Natural killer cell treated with Interleukin-12 subunit alpha and Interleukin-12 subunit beta and Interleukin-15 and Interleukin-18, amount 100 ng/mL, for 72 hours (primary cell): ENCODE data around the gene RTN4RL2. TPM values are rescaled to one million over a fixed set of nuclear protein-coding genes. Genes with fewer than 3 reads are reported as not detected.

Experiments
- ATAC-seq, 2 donors: fragments of 150-1000 bp; cut with Tn5 transposase in 1 of 2; sonication (Bioruptor Pico), chemical (Tn5 transposase) in 1 of 2; 2 replicates each; pipeline ENCODE4 v1.10.0; 2021
- DNase-seq: peaks from one replicate; pipeline ENCODE4 v3.0.0; 2022; ENCODE audit warnings: low spot score
- H3K27ac Mint-ChIP-seq, 2 donors: 1 replicate in 1 of 2; 2 replicates in 1 of 2; pipeline ENCODE4 v1.8.0; 2022; ENCODE audit warnings: mixed read lengths in 2 of 2, mild to moderate bottlenecking in 1 of 2, moderate library complexity in 1 of 2
- H3K27me3 Mint-ChIP-seq, 2 donors: 1 replicate in 1 of 2; 2 replicates in 1 of 2; pipeline ENCODE4 v1.8.0; 2022; ENCODE audit warnings: mixed read lengths in 2 of 2
- H3K36me3 Mint-ChIP-seq: one replicate; pipeline ENCODE4 v1.8.0; 2022; ENCODE audit warnings: mixed read lengths
- H3K4me1 Mint-ChIP-seq, 2 donors: 1 replicate in 1 of 2; 2 replicates in 1 of 2; pipeline ENCODE4 v1.8.0; 2022; ENCODE audit warnings: low read depth in 2 of 2, mixed read lengths in 2 of 2, mild to moderate bottlenecking in 1 of 2
- H3K4me3 Mint-ChIP-seq: one replicate; pipeline ENCODE4 v1.8.0; 2022; ENCODE audit warnings: mixed read lengths
- H3K9me3 Mint-ChIP-seq: 2 replicates; pipeline ENCODE4 v1.8.0; 2022; ENCODE audit warnings: mixed read lengths
- total RNA-seq, 2 donors: library from RNA; stranded (reverse); gene quantifications; one replicate each; pipeline ENCODE4 v1.2.3, GENCODE V29; 2022

RTN4RL2 gene
- total RNA-seq, 2 donors from 2014 or later, result not detected

DNA sequence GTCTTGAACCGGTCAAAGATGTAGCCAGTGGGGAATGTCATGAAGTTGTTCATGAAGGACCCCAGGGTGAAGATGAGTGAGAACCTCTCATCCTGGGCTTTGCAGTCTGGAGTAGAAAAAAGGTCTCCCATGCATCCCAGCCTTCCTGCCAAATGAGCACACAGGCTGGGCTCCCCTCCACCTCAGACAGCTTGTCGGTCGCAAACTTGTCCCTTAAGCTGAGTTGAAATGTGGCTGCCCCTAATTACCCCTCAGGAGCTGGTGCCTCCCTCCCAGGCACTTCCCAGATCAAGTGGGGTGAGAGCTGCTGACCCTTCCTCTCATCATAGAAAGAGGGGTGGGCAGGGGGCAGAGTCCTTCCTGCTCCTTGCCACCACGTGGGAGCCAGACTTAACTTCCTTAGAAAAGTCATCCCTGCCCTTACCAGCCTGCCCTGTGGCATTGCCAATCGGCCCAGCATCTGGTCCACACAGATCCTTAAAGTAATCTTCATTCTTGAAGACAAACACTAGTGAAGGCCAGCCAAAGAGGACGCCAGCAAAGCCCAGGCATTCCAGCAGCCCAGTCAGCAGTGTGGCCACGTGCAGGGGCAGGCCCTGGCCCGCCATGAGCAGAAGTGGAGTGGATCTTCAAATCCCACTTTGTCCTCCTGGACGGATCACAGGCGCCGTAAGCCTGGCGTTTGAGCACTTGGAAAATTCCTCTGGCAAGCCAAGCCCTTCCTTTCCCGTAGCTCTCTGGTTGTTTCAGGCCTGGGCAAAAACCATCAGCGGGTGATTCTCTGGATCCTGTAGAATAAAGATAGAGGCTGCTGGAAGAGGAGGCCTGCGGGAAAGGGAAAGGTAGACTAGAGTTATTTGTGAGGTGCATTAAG lies 34.5 kb upstream of the RTN4RL2 start:
- no peak for ATAC-seq
- Mint-ChIP-seq H3K36me3 (peaks cover 27% of the 10 kb centered on the region), H3K27ac (peak overlapping the region; percentile 90 to 94), H3K9me3 (no peaks in the 10 kb centered on the region), H3K4me3 (peak overlapping the region; percentile 96), H3K27me3 (no peaks in the 10 kb centered on the region), H3K4me1 (peaks cover 62% of the 10 kb centered on the region in 2 donors)
- no peak for DNase-seq

DNA sequence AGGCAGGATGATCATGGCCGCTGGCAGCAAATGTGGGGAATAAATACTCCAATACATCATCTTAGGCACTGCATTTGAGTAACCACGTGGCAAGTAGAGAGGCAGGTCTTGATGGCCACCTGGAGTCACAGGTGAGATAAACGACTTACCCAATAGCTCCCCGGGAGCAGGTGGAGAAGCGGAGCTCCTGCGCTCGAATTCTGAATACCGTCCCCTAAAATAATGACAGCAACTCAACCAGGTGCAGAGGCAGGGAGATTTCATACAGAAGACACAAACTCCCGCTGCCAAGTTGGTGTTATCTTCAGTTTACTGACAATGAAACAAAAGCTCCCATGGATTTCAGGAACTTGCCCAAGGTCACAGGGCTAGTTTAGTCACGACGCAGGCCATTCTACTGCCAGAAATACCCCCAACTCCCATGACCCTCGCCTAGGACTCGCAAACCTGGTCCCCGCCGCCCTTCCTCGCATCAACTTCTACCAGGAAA lies 33.8 kb upstream of the RTN4RL2 start:
- peak overlapping the region; percentile 96 for H3K4me3 Mint-ChIP-seq
- no peaks in the 10 kb centered on the region for H3K27me3 Mint-ChIP-seq
- H3K4me1 Mint-ChIP-seq, result peaks cover 56 to 57% of the 10 kb centered on the region in 2 donors
- ATAC-seq, result no peak
- peaks cover 26% of the 10 kb centered on the region for H3K36me3 Mint-ChIP-seq
- no peak for DNase-seq
- H3K9me3 Mint-ChIP-seq, result no peaks in the 10 kb centered on the region
- H3K27ac Mint-ChIP-seq, result peak overlapping the region; percentile 90 to 94

DNA sequence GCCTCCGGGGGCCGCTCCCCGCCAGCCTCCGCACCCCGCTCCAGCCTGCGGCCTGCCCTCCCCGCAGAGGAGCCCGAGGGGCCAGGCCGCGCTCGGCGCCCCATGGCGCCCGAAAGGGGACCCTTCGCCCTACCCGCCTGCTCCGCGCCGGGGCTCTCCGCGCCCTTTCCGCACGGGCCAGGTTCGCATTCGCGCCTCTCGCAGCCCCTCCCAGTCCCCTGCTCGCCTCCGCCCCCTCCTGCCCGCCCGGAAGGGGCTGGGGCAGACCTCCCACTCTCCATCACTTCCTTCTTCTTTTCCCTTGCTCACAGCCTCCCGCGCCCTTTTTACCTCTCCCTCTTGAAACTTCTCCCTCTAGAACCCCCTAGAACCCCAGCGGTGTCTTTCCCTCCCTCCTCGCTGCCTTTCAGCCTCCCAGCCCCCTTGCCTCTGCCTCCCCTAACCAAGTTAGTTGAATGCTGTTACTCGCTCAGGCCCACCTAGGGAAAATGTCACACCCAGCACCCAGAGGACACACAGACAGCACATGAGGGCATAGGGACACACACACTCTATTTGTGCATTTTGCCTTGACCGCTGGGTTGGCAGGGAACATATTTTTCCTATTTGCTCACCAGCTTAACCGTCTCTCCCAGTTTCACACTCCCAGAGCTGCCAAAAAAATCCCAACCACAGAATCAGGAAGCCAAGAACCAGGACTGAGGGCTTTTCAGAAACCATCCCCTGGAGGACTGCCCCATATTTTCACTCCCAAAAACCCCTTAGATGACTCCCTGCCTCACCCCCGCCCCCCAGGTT lies 33.2 kb upstream of the RTN4RL2 start, which contains the start of gene SLC43A3:
SLC43A3 (minus strand) TSS at position 193 of the 798 bp plus-strand sequence. CDS start 949 bp downstream, outside the sequence.
- Mint-ChIP-seq H3K9me3 (no peaks in the 10 kb centered on the region), H3K27me3 (no peaks in the 10 kb centered on the region), H3K27ac (peak within 1 kb of the TSS; percentile 90 to 94), H3K36me3 (peaks cover 20% of the 10 kb centered on the region), H3K4me1 (peaks cover 54 to 56% of the 10 kb centered on the region in 2 donors), H3K4me3 (peak within 1 kb of the TSS; percentile 96)
- DNase-seq, result peak; percentile 87
- ATAC-seq, result peak; percentile 79 to 80

DNA sequence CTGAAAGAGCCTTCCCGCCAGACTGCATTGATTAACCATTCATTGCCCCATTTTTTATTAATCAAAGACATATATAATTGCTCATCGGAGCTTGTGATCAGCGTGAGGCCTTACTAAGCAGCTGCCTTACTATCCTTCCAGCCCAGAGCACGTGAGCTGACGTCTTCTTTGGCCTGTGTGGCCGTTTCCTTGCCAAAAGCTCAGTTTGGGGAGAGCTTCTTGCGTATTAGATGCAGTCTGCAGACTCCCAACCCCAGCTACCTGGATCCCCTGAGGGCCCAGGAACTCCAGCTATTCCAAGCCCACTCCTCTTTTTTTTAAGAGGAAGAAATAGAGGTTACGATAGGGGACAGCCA lies 32.6 kb upstream of the RTN4RL2 start:
- H3K9me3 Mint-ChIP-seq, result no peaks in the 10 kb centered on the region
- peak overlapping the region; percentile 96 for H3K4me3 Mint-ChIP-seq
- no peak for DNase-seq
- H3K4me1 Mint-ChIP-seq, result peaks cover 54 to 56% of the 10 kb centered on the region in 2 donors
- peaks cover 14% of the 10 kb centered on the region for H3K36me3 Mint-ChIP-seq
- ATAC-seq, result no peak
- no peaks in the 10 kb centered on the region for H3K27me3 Mint-ChIP-seq
- peak overlapping the region; percentile 90 to 94 for H3K27ac Mint-ChIP-seq

DNA sequence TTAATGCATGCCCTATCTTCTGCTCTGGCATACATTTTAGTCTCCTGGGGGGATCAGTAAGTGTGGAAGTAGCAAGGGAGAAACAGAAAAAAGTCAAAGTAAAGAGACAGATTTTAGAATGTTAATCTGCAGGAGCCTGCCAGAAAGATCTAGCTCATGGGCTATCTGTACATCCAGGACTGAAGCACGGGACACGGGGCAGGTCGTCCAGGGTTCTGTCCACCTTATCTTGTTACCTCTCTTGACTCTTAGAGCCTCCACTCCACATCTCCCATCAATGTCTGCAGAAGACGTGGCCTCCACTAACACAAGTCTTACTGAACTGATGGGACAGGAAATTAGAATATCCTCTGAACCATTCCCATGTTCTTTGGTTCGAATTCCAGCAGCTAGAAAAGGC lies 31.7 kb upstream of the RTN4RL2 start:
- no peak for ATAC-seq

DNA sequence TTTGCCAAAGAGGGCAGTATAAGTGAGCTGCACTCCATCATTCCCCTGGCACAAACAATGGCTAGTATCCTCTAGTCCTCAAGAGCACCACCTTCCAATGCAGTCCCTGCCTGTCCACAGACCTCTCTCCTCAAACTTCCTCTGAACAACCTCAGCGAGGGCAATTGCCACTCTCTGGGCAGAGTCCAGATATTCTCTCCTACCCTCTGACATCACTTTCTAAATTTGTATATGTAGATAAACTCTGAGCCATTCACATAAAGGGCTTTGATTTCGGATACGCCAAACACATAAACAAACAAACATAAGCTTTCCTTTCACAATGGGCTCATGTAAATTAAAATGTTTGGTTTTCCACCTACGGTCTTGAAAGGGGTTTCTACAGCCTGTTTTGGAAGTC lies 30.4 kb upstream of the RTN4RL2 start:
- H3K9me3 Mint-ChIP-seq, result no peaks in the 10 kb centered on the region
- ATAC-seq (no peak), DNase-seq (no peak)
- H3K27me3 Mint-ChIP-seq, result peaks cover 0 to 4% of the 10 kb centered on the region in 2 donors
- H3K36me3 Mint-ChIP-seq, result no peaks in the 10 kb centered on the region
- H3K4me3 Mint-ChIP-seq, result no peak overlapping the region
- peak overlapping the region in 1 of 2 donors; percentile 5 for H3K27ac Mint-ChIP-seq
- peaks cover 36 to 44% of the 10 kb centered on the region in 2 donors for H3K4me1 Mint-ChIP-seq

More for the DNA sequence above, 31.7 kb upstream of the RTN4RL2 start:
- Mint-ChIP-seq H3K27me3 (no peaks in the 10 kb centered on the region), H3K27ac (peak overlapping the region in 1 of 2 donors; percentile 49), H3K36me3 (peaks cover 4% of the 10 kb centered on the region), H3K4me1 (peaks cover 49 to 54% of the 10 kb centered on the region in 2 donors), H3K4me3 (no peak overlapping the region), H3K9me3 (no peaks in the 10 kb centered on the region)
- DNase-seq, result no peak

DNA sequence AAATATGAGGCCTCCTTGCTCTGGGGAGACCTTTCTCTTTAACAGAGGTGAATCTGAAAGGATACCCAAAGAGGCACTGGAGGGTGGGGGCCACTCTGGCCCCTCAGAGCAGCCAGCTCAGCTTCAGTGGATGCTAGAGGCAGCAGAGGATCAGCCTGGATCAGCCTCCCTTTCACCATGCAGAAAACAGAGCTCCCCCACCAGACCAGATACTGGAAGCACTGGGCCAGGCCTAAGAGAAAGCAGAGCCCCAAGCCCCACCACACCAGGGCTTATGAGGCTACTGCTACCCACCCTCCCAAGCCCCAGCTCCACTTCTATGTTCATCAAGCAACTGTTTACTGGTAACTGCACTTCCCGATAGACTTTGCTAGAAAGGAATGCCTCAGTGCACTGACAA lies 29.4 kb upstream of the RTN4RL2 start:
- ATAC-seq, result no peak
- H3K4me3 Mint-ChIP-seq, result no peak overlapping the region
- no peaks in the 10 kb centered on the region for H3K36me3 Mint-ChIP-seq
- H3K27ac Mint-ChIP-seq, result peak overlapping the region in 1 of 2 donors; percentile 5
- peaks cover 0 to 8% of the 10 kb centered on the region in 2 donors for H3K27me3 Mint-ChIP-seq
- DNase-seq, result no peak
- peaks cover 31 to 35% of the 10 kb centered on the region in 2 donors for H3K4me1 Mint-ChIP-seq
- no peaks in the 10 kb centered on the region for H3K9me3 Mint-ChIP-seq

DNA sequence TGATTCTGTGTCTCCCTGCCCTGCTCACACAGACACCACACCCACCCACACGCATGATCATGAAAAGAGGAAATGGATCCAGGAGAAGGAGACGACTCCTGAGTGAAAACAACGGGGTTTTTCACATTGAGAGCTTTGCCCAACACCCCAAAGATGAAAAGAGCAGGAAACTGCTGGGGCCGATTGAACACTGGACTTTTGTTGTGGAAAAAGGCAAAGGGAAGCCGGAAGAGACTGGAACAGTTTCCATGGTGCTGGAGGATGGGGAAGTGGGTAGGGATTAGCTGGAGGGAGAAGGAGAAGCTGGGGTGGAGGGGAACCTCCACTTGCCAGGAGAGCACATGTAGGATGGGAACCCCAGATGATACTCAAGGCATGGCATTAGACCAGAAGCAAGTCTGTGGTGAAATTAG lies 28.2 kb upstream of the RTN4RL2 start:
- H3K27ac Mint-ChIP-seq, result peak overlapping the region; percentile 66 to 87
- H3K4me1 Mint-ChIP-seq, result peaks cover 22 to 26% of the 10 kb centered on the region in 2 donors
- H3K36me3 Mint-ChIP-seq, result no peaks in the 10 kb centered on the region
- no peaks in the 10 kb centered on the region for H3K9me3 Mint-ChIP-seq
- H3K27me3 Mint-ChIP-seq, result peaks cover 0 to 8% of the 10 kb centered on the region in 2 donors
- ATAC-seq (no peak), DNase-seq (no peak)
- H3K4me3 Mint-ChIP-seq, result peak overlapping the region; percentile 48

DNA sequence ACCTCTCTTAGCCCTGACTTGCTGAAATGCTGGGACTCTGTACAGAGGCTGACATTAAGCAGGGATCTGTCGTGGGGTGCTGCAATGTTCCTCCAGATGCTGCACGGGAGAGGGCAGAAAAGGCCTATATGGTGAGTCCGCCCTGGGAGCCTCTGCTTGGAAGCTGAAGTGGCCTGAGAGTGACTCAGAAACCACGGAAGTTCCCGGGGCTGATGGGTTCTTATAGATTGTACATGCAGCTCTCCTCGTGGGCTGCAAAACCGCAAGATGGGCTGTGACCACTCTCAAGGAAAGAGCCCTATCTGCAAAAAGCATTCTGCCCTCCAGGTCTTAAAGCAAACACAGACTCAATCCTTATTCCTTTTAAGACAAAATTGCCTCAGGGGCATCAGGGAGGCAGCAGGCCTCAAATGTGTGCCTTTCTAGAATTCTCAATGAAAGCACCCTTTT lies 27.6 kb upstream of the RTN4RL2 start:
- Mint-ChIP-seq H3K27me3 (peaks cover 0 to 8% of the 10 kb centered on the region in 2 donors), H3K36me3 (no peaks in the 10 kb centered on the region), H3K27ac (peak overlapping the region; percentile 66 to 87), H3K9me3 (no peaks in the 10 kb centered on the region), H3K4me1 (peaks cover 16 to 20% of the 10 kb centered on the region in 2 donors), H3K4me3 (peak overlapping the region; percentile 48)
- peak; percentile 87 for DNase-seq
- peak; percentile 88 to 90 for ATAC-seq

DNA sequence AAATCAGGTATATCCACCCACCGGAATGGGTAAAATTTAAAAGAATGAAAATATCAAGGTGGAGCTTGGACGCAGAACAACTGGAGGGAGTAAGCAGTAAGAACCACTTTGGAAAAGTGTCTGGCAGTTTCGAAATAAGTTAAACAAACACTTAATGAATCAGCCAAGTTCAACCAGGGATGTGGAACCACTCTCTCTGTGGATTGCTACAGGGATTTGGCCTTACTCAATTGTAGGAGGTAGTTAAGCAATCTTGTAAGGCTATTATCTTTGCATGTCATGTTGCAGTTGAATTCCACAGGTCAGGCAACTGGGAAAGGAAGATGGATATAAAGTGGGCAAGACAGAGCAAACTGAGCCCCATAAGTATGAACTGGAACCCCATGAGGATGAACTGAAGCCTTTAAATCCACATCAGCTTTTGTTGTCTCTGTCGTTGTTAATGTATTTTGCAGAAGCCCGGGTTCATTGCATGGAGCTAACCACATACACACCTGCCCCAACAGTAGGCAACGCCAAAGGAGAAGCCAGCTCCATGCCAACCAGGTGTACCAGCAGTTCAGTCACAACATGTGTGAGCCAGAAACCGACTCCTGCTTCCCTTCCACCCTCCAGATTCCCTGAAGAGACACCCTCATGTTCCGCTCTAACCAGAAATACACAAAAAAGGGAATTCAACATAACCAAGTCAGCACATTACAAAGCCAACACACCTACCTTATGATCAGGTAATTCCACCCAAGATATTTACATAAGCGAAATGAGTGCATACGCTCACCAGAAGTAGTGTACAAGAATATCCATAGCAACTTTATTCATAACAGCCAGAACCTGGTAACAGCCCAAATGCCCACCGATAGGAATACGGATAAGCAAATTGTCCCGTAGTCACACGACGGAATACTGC lies 25.4 kb upstream of the RTN4RL2 start:
- no peaks in the 10 kb centered on the region for H3K36me3 Mint-ChIP-seq
- H3K9me3 Mint-ChIP-seq, result no peaks in the 10 kb centered on the region
- no peak for ATAC-seq
- peak overlapping the region in 1 of 2 donors; percentile 24 for H3K27ac Mint-ChIP-seq
- peaks cover 14 to 17% of the 10 kb centered on the region in 2 donors for H3K4me1 Mint-ChIP-seq
- DNase-seq, result no peak
- H3K27me3 Mint-ChIP-seq, result peaks cover 0 to 8% of the 10 kb centered on the region in 2 donors
- no peak overlapping the region for H3K4me3 Mint-ChIP-seq

DNA sequence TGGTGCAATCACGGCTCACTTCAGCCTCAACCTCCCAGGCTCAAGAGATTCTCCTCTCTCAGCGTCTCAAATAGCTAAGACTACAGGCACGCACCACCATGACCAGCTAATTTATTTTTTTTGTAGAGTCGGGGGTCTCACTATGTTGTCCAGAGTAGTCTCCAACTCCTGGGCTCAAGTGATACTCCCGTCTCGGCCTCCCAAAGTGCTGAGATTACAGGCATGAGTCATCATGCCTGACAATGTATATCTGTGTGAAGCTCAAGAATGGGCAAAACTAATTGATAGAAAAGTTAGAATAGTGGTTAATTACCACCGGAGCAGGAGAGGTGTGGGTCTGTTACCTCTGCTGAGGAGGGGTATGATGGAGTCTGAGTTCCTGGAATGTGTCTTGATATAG lies 24.3 kb upstream of the RTN4RL2 start:
- Mint-ChIP-seq H3K36me3 (no peaks in the 10 kb centered on the region), H3K9me3 (no peaks in the 10 kb centered on the region), H3K27me3 (peaks cover 0 to 8% of the 10 kb centered on the region in 2 donors), H3K27ac (no peak overlapping the region), H3K4me1 (peaks cover 14 to 17% of the 10 kb centered on the region in 2 donors), H3K4me3 (no peak overlapping the region)
- ATAC-seq (no peak), DNase-seq (no peak)

DNA sequence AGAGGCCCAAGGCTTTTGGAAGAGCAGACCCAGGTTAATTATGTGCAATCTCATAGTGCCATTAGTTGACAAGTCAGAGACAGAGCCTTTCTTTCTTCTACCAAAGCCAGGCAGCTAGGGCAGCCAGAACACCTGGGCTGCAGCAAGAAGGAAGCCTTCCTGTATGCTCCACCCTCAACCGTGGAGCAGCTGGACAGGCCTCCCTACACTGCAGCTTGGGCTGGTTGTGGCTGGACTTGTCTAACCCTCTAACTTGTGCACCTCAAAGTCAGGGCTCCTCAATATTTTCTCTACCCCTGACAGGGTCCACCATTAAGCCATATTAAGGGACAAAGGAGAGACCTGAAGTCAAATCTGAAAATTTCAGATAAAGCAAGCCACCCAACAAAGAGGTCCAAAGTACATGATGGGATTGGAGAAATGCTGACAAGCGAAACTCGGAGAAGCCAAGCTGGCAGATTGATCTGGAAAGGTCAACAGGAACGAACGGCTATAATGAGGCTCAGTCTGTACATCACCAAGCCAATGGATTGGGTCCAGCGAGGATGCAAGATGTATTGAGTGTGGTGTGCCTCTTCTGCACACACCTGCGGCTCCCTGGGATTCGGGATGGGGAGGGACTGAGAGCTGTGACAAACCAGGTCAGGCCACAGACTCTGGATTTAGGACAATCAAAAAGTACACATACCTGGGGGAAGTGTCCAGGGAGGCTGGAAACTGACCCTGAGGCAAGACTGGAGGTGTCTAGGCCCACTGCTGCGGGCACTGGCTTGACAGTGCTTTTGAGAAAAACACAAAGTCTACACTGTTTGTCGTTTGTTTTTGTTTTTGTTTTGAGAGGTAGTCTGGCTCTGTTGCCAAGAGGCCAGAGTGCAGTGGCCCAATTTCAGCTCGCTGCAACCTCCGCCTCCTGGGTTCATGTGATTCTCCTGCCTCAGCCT lies 21.7 kb upstream of the RTN4RL2 start:
- DNase-seq (no peak), ATAC-seq (no peak)
- H3K4me3 Mint-ChIP-seq, result no peak overlapping the region
- no peaks in the 10 kb centered on the region for H3K36me3 Mint-ChIP-seq
- H3K27me3 Mint-ChIP-seq, result peaks cover 0 to 8% of the 10 kb centered on the region in 2 donors
- H3K4me1 Mint-ChIP-seq, result no peaks in the 10 kb centered on the region
- H3K9me3 Mint-ChIP-seq, result no peaks in the 10 kb centered on the region
- H3K27ac Mint-ChIP-seq, result no peak overlapping the region
